ENCODE results near the gene TEAD4.

Gene TEAD4

DNA sequence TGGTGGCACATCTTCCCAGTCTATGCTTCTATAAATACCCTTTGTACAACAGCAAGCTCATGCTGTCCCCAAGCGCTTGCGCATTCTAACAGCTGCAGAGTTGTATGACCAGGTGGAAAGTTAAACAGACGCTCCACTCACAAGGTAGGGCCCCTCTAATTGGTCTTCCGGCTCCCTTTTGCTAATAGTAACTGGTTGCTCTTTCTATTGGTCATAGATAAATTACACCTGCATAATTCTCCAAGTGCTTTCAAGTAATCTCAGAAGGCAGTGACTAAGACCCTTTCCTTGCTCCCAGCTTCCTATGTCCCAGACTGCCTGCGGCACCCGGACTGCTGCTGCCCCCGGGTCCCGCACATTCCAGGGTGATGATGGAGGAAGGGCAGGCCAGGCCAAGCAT, 111.9 kb downstream of the TEAD4 start:
- Histone ChIP-seq H3K36me3 (ENCODE audit: insufficient read depth) (no peaks in the 10 kb centered on the region), H3K4me3 (IDR thresholded peaks at IDR 0.05; ENCODE audit: insufficient read depth, low read depth, low read length) (no peak overlapping the region), H3K4me1 (ENCODE audit: low read depth, poor library complexity, severe bottlenecking) (peaks cover 6% of the 10 kb centered on the region), H3K9ac (no peak overlapping the region), H3K27me3 (ENCODE audit: insufficient read depth, low read depth) (no peaks in the 10 kb centered on the region), H2AFZ (ENCODE audit: low read depth) (no peak overlapping the region), H3K27ac (no peak overlapping the region), H4K20me1 (ENCODE audit: insufficient read depth) (no peaks in the 10 kb centered on the region), H3K4me2 (no peak overlapping the region), H3K79me2 (ENCODE audit: insufficient read depth, low read depth) (no peaks in the 10 kb centered on the region)
- TF ChIP-seq, protein P1, sequence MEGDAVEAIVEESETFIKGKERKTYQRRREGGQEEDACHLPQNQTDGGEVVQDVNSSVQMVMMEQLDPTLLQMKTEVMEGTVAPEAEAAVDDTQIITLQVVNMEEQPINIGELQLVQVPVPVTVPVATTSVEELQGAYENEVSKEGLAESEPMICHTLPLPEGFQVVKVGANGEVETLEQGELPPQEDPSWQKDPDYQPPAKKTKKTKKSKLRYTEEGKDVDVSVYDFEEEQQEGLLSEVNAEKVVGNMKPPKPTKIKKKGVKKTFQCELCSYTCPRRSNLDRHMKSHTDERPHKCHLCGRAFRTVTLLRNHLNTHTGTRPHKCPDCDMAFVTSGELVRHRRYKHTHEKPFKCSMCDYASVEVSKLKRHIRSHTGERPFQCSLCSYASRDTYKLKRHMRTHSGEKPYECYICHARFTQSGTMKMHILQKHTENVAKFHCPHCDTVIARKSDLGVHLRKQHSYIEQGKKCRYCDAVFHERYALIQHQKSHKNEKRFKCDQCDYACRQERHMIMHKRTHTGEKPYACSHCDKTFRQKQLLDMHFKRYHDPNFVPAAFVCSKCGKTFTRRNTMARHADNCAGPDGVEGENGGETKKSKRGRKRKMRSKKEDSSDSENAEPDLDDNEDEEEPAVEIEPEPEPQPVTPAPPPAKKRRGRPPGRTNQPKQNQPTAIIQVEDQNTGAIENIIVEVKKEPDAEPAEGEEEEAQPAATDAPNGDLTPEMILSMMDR (conservative IDR thresholded peaks at IDR 0.05; ENCODE audit: low read depth, low read length), result no peak

DNA sequence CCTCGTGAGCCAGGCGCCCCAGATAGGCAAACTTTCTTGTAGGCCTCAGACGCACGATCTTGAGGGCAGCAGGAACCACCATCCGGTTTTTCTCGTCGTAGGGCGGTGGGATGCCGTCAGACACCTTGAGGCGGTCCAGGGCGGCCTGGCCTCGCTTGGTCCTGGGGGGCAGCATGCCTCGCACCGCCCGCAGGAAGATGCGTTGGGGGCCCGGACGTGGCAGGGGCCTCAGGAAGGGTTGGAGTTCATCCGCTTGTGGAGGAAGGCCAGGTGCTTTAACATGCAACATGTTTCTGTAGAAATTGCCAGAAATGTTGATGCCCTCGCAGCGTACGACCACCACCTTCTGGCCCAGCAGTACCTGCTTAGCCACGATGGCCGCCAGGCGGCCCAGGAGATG, 112.5 kb downstream of the TEAD4 start:
- no peak overlapping the region for H3K27ac ChIP-seq
- no peak overlapping the region for H3K4me3 ChIP-seq (IDR thresholded peaks at IDR 0.05; ENCODE audit: insufficient read depth, low read depth, low read length)
- TF ChIP-seq, protein P1 (conservative IDR thresholded peaks at IDR 0.05; ENCODE audit: low read depth, low read length), result no peak

DNA sequence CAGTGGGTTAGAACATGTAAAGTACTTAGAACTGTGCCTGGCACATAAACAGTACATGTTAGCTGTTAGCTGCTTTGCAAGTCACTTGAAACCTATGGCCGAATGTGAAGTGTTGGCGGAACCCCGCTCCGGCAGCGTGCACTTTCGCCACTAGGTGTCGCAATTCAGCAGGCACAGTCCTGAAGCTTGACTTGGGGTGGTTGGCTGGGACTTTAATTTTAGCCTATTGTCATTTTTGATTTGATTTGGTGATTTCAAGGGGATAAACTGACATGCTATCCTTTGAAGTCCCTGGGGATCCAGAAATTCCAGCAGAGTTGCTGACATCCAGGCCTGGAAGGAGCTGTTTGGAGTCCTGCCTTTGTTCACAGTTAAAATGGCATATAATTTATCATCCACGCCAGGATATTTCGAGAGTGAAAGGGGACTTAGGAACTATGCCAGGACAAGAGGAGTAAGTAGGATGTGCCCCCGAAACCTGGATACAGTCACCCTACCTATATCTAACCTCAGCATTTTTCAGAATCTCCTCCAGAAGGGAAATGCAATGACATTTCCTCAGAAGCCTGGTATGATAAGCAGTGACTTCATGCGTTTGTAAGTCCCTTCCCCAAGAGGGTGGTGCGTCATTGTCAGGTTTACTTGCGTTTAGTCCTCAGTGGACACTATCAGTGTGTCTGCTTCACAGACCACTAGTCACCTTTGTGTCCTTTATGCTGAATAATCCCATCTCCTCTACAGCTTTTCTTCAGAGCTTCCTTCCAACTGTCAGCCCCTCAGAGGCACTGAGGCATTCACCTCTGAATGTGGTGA, 114.4 kb downstream of the TEAD4 start:
- TF ChIP-seq, protein P1 (conservative IDR thresholded peaks at IDR 0.05; ENCODE audit: low read depth, low read length), result peak; percentile 92
- Histone ChIP-seq H3K79me2 (ENCODE audit: insufficient read depth, low read depth) (no peaks in the 10 kb centered on the region), H2AFZ (ENCODE audit: low read depth) (peak overlapping the region; percentile 78; the same call in 1 of the 2 replicates), H3K27me3 (ENCODE audit: insufficient read depth, low read depth) (no peaks in the 10 kb centered on the region), H3K27ac (no peak overlapping the region), H3K9ac (no peak overlapping the region), H3K4me2 (no peak overlapping the region), H4K20me1 (ENCODE audit: insufficient read depth) (no peaks in the 10 kb centered on the region), H3K36me3 (ENCODE audit: insufficient read depth) (no peaks in the 10 kb centered on the region), H3K4me1 (ENCODE audit: low read depth, poor library complexity, severe bottlenecking) (peaks cover 15% of the 10 kb centered on the region), H3K4me3 (IDR thresholded peaks at IDR 0.05; ENCODE audit: insufficient read depth, low read depth, low read length) (no peak overlapping the region)

More for the DNA sequence above, 112.5 kb downstream of the TEAD4 start:
- no peaks in the 10 kb centered on the region for H4K20me1 ChIP-seq (ENCODE audit: insufficient read depth)
- no peaks in the 10 kb centered on the region for H3K79me2 ChIP-seq (ENCODE audit: insufficient read depth, low read depth)
- no peaks in the 10 kb centered on the region for H3K36me3 ChIP-seq (ENCODE audit: insufficient read depth)
- no peaks in the 10 kb centered on the region for H3K27me3 ChIP-seq (ENCODE audit: insufficient read depth, low read depth)
- H3K9ac ChIP-seq, result no peak overlapping the region
- no peak overlapping the region for H2AFZ ChIP-seq (ENCODE audit: low read depth)
- H3K4me2 ChIP-seq, result no peak overlapping the region
- H3K4me1 ChIP-seq (ENCODE audit: low read depth, poor library complexity, severe bottlenecking), result peaks cover 11% of the 10 kb centered on the region

DNA sequence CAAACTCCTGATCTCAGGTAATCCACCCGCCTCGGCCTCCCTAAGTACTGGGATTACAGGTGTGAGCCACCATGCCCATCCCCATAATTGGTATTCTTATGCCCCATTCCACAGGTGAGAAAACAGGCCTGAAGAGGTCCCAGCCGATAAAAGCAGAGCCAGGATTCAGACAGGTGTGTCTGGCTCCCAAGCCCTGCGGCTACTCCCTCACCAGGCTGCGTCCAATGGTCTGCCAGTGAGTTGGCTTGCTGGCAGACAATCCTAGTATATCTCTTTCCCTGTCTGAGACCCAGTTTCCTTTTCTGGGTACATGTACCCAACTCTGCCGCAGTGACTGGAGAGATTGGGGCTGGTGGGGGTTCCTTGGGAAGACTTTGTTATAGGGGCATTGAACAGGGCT, 116.1 kb downstream of the TEAD4 start:
- Histone ChIP-seq H2AFZ (ENCODE audit: low read depth) (no peak overlapping the region), H3K27ac (no peak overlapping the region), H3K4me1 (ENCODE audit: low read depth, poor library complexity, severe bottlenecking) (peaks cover 15% of the 10 kb centered on the region), H3K9ac (no peak overlapping the region), H3K79me2 (ENCODE audit: insufficient read depth, low read depth) (no peaks in the 10 kb centered on the region), H3K36me3 (ENCODE audit: insufficient read depth) (no peaks in the 10 kb centered on the region), H3K4me3 (IDR thresholded peaks at IDR 0.05; ENCODE audit: insufficient read depth, low read depth, low read length) (no peak overlapping the region), H3K4me2 (no peak overlapping the region), H3K27me3 (ENCODE audit: insufficient read depth, low read depth) (no peaks in the 10 kb centered on the region), H4K20me1 (ENCODE audit: insufficient read depth) (no peaks in the 10 kb centered on the region)
- TF ChIP-seq, protein P1 (conservative IDR thresholded peaks at IDR 0.05; ENCODE audit: low read depth, low read length), result no peak

Measured in KMS-11 (cell line).